HepG2 (cell line): ENCODE data around the gene WDR27. TPM values are rescaled to one million over a fixed set of nuclear protein-coding genes. Genes with fewer than 3 reads are reported as not detected.
A peak's percentile ranks its signal among the peaks of the same experiment; 100 is the strongest.

Experiments
- AKAP8 ChIP-seq: sonication (generic); formaldehyde crosslinking; IDR thresholded peaks from 2 replicates; pipeline ENCODE4 v1.5.1; 2020; ENCODE audit warnings: mild to moderate bottlenecking, missing genetic modification reagents
- CENPX ChIP-seq: sonication (generic); formaldehyde crosslinking; IDR thresholded peaks from 2 replicates; pipeline ENCODE4 v1.9.0; 2021; ENCODE audit warnings: mild to moderate bottlenecking, missing genetic modification reagents, moderate library complexity
- KAT8 ChIP-seq: IDR thresholded peaks from 2 replicates; pipeline ENCODE4 v1.6.1; 2016; ENCODE audit warnings: missing genetic modification reagents, missing compliant biosample characterization
- MYNN ChIP-seq: sonication (generic); formaldehyde crosslinking; IDR thresholded peaks from 2 replicates; pipeline ENCODE4 v1.4.0; 2020; ENCODE audit warnings: mild to moderate bottlenecking, low read depth, missing genetic modification reagents
- NR1H2 ChIP-seq: sonication (generic); formaldehyde crosslinking; IDR thresholded peaks from 2 replicates; pipeline ENCODE4 v1.8.1; 2022; ENCODE audit warnings: low read depth, missing genetic modification reagents, borderline replicate concordance
- ONECUT2 ChIP-seq: sonication (generic); formaldehyde crosslinking; IDR thresholded peaks from 2 replicates; pipeline ENCODE4 v1.4.0; 2020; ENCODE audit warnings: missing genetic modification reagents
- SMARCE1 ChIP-seq: fragments of 450-650 bp; IDR thresholded peaks from 2 replicates; pipeline ENCODE4 v1.6.1; 2017; ENCODE audit warnings: borderline replicate concordance
- SNAPC4 ChIP-seq: sonication (generic); formaldehyde crosslinking; IDR thresholded peaks from 2 replicates; pipeline ENCODE4 v1.4.0; 2020; ENCODE audit warnings: mild to moderate bottlenecking, missing genetic modification reagents
- TMF1 ChIP-seq: sonication (generic); formaldehyde crosslinking; IDR thresholded peaks from 2 replicates; pipeline ENCODE4 v1.8.1; 2022; ENCODE audit warnings: low read depth, missing genetic modification reagents
- ZBTB42 ChIP-seq: sonication (generic); formaldehyde crosslinking; IDR thresholded peaks from 2 replicates; pipeline ENCODE4 v1.5.0; 2020; ENCODE audit warnings: mild to moderate bottlenecking, missing genetic modification reagents
- ZNF281 ChIP-seq: sonication (generic); formaldehyde crosslinking; IDR thresholded peaks from 2 replicates; pipeline ENCODE4 v1.4.0; 2020; ENCODE audit warnings: missing genetic modification reagents, borderline replicate concordance
- ZNF333 ChIP-seq: sonication (generic); formaldehyde crosslinking; IDR thresholded peaks from 2 replicates; pipeline ENCODE4 v1.4.0; 2020; ENCODE audit warnings: mild to moderate bottlenecking, missing genetic modification reagents, borderline replicate concordance
- ZNF768 ChIP-seq: sonication (generic); formaldehyde crosslinking; IDR thresholded peaks from 2 replicates; pipeline ENCODE4 v1.4.0; 2020; ENCODE audit warnings: missing genetic modification reagents
- ZUFSP ChIP-seq: sonication (generic); formaldehyde crosslinking; IDR thresholded peaks from 2 replicates; pipeline ENCODE4 v1.9.0; 2021; ENCODE audit warnings: missing genetic modification reagents, mild to moderate bottlenecking, borderline replicate concordance
- polyA plus RNA-seq, 8 experiments: library from polyadenylated mRNA; depleted of rRNA in 3 of 8; stranded (reverse) in 7 of 8; unstranded in 1 of 8; fragments of >200 nt; fragmentation: Illumina TruSeq in 4 of 8; extraction: Trizol in 4 of 8; gene quantifications; 2 replicates each; pipeline versions ENCODE4 v1.2.1 to v1.2.3, GENCODE V29; 2011 to 2016; ENCODE audit warnings: low read depth in 4 of 8, missing spikeins in 1 of 8, mixed read lengths in 1 of 8; ENCODE audit not compliant: insufficient read depth in 1 of 8
- total RNA-seq, 5 experiments: library from RNA; depleted of rRNA; stranded (reverse); fragments of >200 nt; fragmentation: Illumina TruSeq; extraction: Trizol; gene quantifications; 2 replicates each; pipeline ENCODE4 v1.2.3, GENCODE V29; 2016; ENCODE audit warnings: low read depth in 1 of 5
- TF ChIP-seq, protein P1 (sequence below): sonication (generic); formaldehyde crosslinking; IDR thresholded peaks from 2 replicates; pipeline ENCODE4 v1.9.0; 2022; ENCODE audit warnings: low read depth, missing genetic modification reagents
- TF ChIP-seq, protein P2 (sequence below): IDR thresholded peaks from 2 replicates; pipeline ENCODE4 v1.6.1; 2018; ENCODE audit warnings: missing genetic modification reagents

WDR27 gene
- total and polyA plus RNA-seq, 2 of the 13 experiments (the other 11 are each of a cell fraction or from before 2014, with no cell fraction given) = 34.1 to 80.3 TPM

DNA sequence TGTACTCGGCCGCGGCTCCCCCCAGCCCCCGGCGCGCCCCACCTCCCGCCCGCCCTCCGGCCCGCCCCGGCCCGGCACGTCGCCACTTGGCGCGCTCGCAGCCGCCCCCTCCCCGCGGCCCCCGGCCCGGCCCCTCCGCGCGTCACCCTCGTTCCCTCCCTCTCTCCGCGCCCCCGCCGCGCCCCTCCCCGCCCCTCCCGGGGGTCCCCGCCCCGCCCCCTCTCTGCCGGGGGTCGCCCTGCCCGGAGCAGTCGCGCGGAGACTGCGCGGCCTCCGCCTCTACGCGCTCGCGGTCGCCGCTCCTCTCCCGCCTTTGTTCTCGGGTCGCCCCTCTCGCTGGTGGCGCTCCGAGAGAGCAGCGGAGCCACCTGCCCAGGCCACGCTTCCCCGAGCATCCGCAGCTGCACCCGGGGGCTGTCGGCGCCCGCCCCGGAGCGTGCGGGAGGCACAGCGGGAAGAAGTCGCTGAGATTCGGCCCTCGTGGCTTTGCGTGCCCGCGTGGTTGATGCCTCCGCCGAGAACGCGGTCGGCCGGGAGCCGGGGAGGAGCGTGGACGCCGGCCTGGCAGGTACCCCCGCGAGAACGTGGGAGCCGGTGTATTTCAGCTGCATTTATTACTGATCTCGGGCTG, 22.8 kb upstream of the WDR27 start, which contains the start of gene PHF10 (continued):
- TF ChIP-seq ZNF281 (CRISPR knock-in tag) = peak; percentile 42; the same call in 1 of the 2 replicates
- no peak for TF ChIP-seq ONECUT2 (CRISPR knock-in tag)
- 0 out of 2 replicates have a peak, but pooled peaks have one; percentile 6 for TF ChIP-seq TMF1 (CRISPR knock-in tag)
- peak; percentile 99; the same call in 1 of the 2 replicates for TF ChIP-seq ZNF333 (CRISPR knock-in tag)
- no peak; the same call in 1 of the 2 replicates for TF ChIP-seq MYNN (CRISPR knock-in tag)
- peak; percentile 90 for TF ChIP-seq ZBTB42 (CRISPR knock-in tag)
- TF ChIP-seq, protein P1, sequence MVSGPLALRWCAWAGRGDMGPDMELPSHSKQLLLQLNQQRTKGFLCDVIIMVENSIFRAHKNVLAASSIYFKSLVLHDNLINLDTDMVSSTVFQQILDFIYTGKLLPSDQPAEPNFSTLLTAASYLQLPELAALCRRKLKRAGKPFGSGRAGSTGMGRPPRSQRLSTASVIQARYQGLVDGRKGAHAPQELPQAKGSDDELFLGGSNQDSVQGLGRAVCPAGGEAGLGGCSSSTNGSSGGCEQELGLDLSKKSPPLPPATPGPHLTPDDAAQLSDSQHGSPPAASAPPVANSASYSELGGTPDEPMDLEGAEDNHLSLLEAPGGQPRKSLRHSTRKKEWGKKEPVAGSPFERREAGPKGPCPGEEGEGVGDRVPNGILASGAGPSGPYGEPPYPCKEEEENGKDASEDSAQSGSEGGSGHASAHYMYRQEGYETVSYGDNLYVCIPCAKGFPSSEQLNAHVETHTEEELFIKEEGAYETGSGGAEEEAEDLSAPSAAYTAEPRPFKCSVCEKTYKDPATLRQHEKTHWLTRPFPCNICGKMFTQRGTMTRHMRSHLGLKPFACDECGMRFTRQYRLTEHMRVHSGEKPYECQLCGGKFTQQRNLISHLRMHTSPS = peak; percentile 73
- no peak for TF ChIP-seq ZUFSP (CRISPR knock-in tag)
- 0 out of 2 replicates have a peak, but pooled peaks have one; percentile 63 for TF ChIP-seq AKAP8 (CRISPR knock-in tag)
- no peak for TF ChIP-seq CENPX (CRISPR knock-in tag)
- TF ChIP-seq SMARCE1 = no peak
- TF ChIP-seq, protein P2, sequence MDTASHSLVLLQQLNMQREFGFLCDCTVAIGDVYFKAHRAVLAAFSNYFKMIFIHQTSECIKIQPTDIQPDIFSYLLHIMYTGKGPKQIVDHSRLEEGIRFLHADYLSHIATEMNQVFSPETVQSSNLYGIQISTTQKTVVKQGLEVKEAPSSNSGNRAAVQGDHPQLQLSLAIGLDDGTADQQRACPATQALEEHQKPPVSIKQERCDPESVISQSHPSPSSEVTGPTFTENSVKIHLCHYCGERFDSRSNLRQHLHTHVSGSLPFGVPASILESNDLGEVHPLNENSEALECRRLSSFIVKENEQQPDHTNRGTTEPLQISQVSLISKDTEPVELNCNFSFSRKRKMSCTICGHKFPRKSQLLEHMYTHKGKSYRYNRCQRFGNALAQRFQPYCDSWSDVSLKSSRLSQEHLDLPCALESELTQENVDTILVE = no peak
- peak; percentile 89; the same call in 1 of the 2 replicates for TF ChIP-seq SNAPC4 (CRISPR knock-in tag)
- peak; percentile 91; the same call in 1 of the 2 replicates for TF ChIP-seq NR1H2 (CRISPR knock-in tag)
- peak; percentile 63; the same call in 1 of the 2 replicates for TF ChIP-seq KAT8 (CRISPR knock-in tag)
- TF ChIP-seq ZNF768 (CRISPR knock-in tag) = peak; percentile 79
